H1 (cell line): Measurements from ENCODE around the gene CDCA4. TPM values are rescaled to one million over a fixed set of nuclear protein-coding genes. Genes with fewer than 3 reads are reported as not detected.

Experiments used
- CTCF ChIA-PET: fragments of 300-600 bp; sonication (Branson Sonifier 250); formaldehyde crosslinking; loops from one replicate; lab custom pipeline; 2021; ENCODE audit not compliant: partially characterized antibody; lab: Charles Lee
- POLR2A ChIA-PET: fragments of 300-600 bp; sonication (Branson Sonifier 250); formaldehyde crosslinking; loops from one replicate; lab custom pipeline; 2021; ENCODE audit warnings: inconsistent platforms; ENCODE audit not compliant: partially characterized antibody; lab: Charles Lee
- DNase-seq, 2 experiments: peaks; one replicate each; pipeline versions ENCODE4 v3.0.0 to v3.0.0-alpha.2; 2010 to 2022; ENCODE audit warnings: low spot score in 2 of 2, low read depth in 1 of 2, mixed read lengths in 1 of 2
- FAIRE-seq: peaks from 2 replicates; lab custom pipeline; 2011; peaks lifted over from hg19 to GRCh38; lab: Jason Lieb, UNC
- H2AFZ ChIP-seq: 2 replicates; pipeline ENCODE4 v1.8.1; 2012; ENCODE audit warnings: low read length, inconsistent platforms
- H2AK5ac ChIP-seq: 2 replicates; pipeline ENCODE4 v1.6.1; 2013; ENCODE audit warnings: low read depth, low read length
- H2BK120ac ChIP-seq: replicated peaks from 2 replicates; pipeline ENCODE3; 2013; ENCODE audit warnings: low read depth, low read length, inconsistent platforms
- H2BK12ac ChIP-seq: 2 replicates; pipeline ENCODE4 v1.6.1; 2013; ENCODE audit warnings: low read depth, low read length
- H2BK15ac ChIP-seq: 2 replicates; pipeline ENCODE4 v1.6.1; 2013; ENCODE audit warnings: low read length
- H2BK20ac ChIP-seq: 2 replicates; pipeline ENCODE4 v1.6.1; 2013; ENCODE audit warnings: low read length
- H2BK5ac ChIP-seq: 2 replicates; pipeline ENCODE4 v1.6.1; 2013; ENCODE audit warnings: low read depth, low read length
- H3K14ac ChIP-seq: 2 replicates; pipeline ENCODE4 v1.6.1; 2013; ENCODE audit warnings: inconsistent platforms; ENCODE audit not compliant: insufficient read length
- H3K18ac ChIP-seq: 2 replicates; pipeline ENCODE4 v1.6.1; 2013; ENCODE audit warnings: low read length; ENCODE audit errors: extremely low read depth
- H3K23ac ChIP-seq: 2 replicates; pipeline ENCODE4 v1.6.1; 2013; ENCODE audit warnings: inconsistent platforms; ENCODE audit not compliant: insufficient read length
- H3K23me2 ChIP-seq: 2 replicates; pipeline ENCODE4 v1.6.1; 2013; ENCODE audit warnings: low read depth, low read length
- H3K27ac ChIP-seq: 2 replicates; pipeline ENCODE4 v1.6.1; 2011; ENCODE audit warnings: low read depth, low read length, inconsistent platforms
- H3K27me3 ChIP-seq, 4 experiments: replicated peaks in 1 of 4; 1 replicate in 1 of 4; 2 replicates in 3 of 4; pipeline versions ENCODE4 v1.6.1 to v1.8.1; 2011 to 2013; ENCODE audit warnings: low read length in 3 of 4, mild to moderate bottlenecking in 3 of 4, inconsistent platforms in 2 of 4, mixed read lengths in 2 of 4, moderate library complexity in 1 of 4; ENCODE audit not compliant: control insufficient read depth in 3 of 4, insufficient read depth in 3 of 4; ENCODE audit errors: extremely low read depth in 1 of 4
- H3K36me3 ChIP-seq, 4 experiments: 2 replicates each; pipeline versions ENCODE4 v1.6.1 to v1.8.1; 2011 to 2013; ENCODE audit warnings: mild to moderate bottlenecking in 4 of 4, low read length in 3 of 4, moderate library complexity in 2 of 4, control low read depth in 1 of 4, inconsistent platforms in 1 of 4; ENCODE audit not compliant: insufficient read depth in 4 of 4, control insufficient read depth in 2 of 4
- H3K4ac ChIP-seq: replicated peaks from 2 replicates; pipeline ENCODE3; 2013; ENCODE audit warnings: low read length, low read depth, mixed read lengths, inconsistent platforms; ENCODE audit not compliant: insufficient read length
- H3K4me1 ChIP-seq, 4 experiments: replicated peaks in 1 of 4; 1 replicate in 1 of 4; 2 replicates in 3 of 4; pipeline versions ENCODE4 v1.6.1 to v1.8.1; 2011 to 2013; ENCODE audit warnings: low read length in 3 of 4, inconsistent platforms in 2 of 4, mixed read lengths in 1 of 4; ENCODE audit not compliant: insufficient read depth in 4 of 4, control insufficient read depth in 3 of 4
- H3K4me2 ChIP-seq, 2 experiments: 2 replicates each; pipeline versions ENCODE4 v1.6.1 to v1.8.1; 2011 to 2013; ENCODE audit warnings: low read depth in 2 of 2, low read length in 2 of 2, control low read depth in 1 of 2, inconsistent platforms in 1 of 2, mild to moderate bottlenecking in 1 of 2; ENCODE audit not compliant: insufficient read depth in 1 of 2
- H3K4me3 ChIP-seq, 4 experiments: fragments of 200-600, 300-600 bp in 1 of 4; sonication (generic), shearing (Covaris generic), sonication (Bioruptor Twin) in 1 of 4; 2 replicates each; pipeline versions ENCODE4 v1.5.1 to v1.8.1; 2011 to 2016; ENCODE audit warnings: low read length in 4 of 4, low read depth in 3 of 4, control low read depth in 2 of 4, inconsistent platforms in 2 of 4, mild to moderate bottlenecking in 2 of 4, mixed read lengths in 1 of 4, moderate library complexity in 1 of 4; ENCODE audit not compliant: insufficient read depth in 2 of 4; ENCODE audit errors: extremely low read depth in 1 of 4
- H3K56ac ChIP-seq: replicated peaks from 2 replicates; pipeline ENCODE3; 2013; ENCODE audit warnings: low read depth, mild to moderate bottlenecking, mixed read lengths, low read length, inconsistent platforms; ENCODE audit not compliant: insufficient read length
- H3K79me1 ChIP-seq: 2 replicates; pipeline ENCODE4 v1.6.1; 2013; ENCODE audit warnings: low read depth, low read length, control low read depth
- H3K79me2 ChIP-seq, 2 experiments: 2 replicates each; pipeline versions ENCODE4 v1.6.1 to v1.8.1; 2012 to 2013; ENCODE audit warnings: low read length in 2 of 2, mild to moderate bottlenecking in 2 of 2, inconsistent platforms in 1 of 2; ENCODE audit not compliant: insufficient read depth in 2 of 2, control insufficient read depth in 1 of 2
- H3K9ac ChIP-seq, 4 experiments: replicated peaks in 1 of 4; 1 replicate in 1 of 4; 2 replicates in 3 of 4; pipeline versions ENCODE4 v1.6.1 to v1.8.1; 2011 to 2013; ENCODE audit warnings: low read depth in 3 of 4, low read length in 3 of 4, control low read depth in 2 of 4, mild to moderate bottlenecking in 2 of 4, moderate library complexity in 2 of 4, inconsistent platforms in 1 of 4; ENCODE audit errors: extremely low read depth in 1 of 4
- H3K9me3 ChIP-seq, 2 experiments: 2 replicates each; pipeline versions ENCODE4 v1.6.1 to v1.8.1; 2012 to 2013; ENCODE audit warnings: mild to moderate bottlenecking in 2 of 2, moderate library complexity in 2 of 2, control low read depth in 1 of 2, inconsistent platforms in 1 of 2, low read depth in 1 of 2, low read length in 1 of 2, mixed read lengths in 1 of 2; ENCODE audit not compliant: insufficient read depth in 2 of 2
- H4K20me1 ChIP-seq, 2 experiments: replicated peaks in 1 of 2; 2 replicates each; pipeline versions ENCODE3 to v1.8.1; 2011 to 2013; ENCODE audit warnings: inconsistent platforms in 2 of 2, low read length in 2 of 2, mild to moderate bottlenecking in 1 of 2; ENCODE audit not compliant: insufficient read depth in 2 of 2, control insufficient read depth in 1 of 2
- H4K5ac ChIP-seq: 2 replicates; pipeline ENCODE4 v1.6.1; 2013; ENCODE audit warnings: low read length, low read depth, mixed read lengths, inconsistent platforms; ENCODE audit not compliant: insufficient read length
- H4K8ac ChIP-seq: 2 replicates; pipeline ENCODE4 v1.8.0; 2013; ENCODE audit warnings: mild to moderate bottlenecking, moderate library complexity, low read length, inconsistent platforms; ENCODE audit not compliant: insufficient read depth; ENCODE audit errors: extremely low read depth
- H4K91ac ChIP-seq: replicated peaks from 2 replicates; pipeline ENCODE3; 2013; ENCODE audit warnings: low read length, mixed read lengths, inconsistent platforms; ENCODE audit not compliant: insufficient read length
- ASH2L ChIP-seq: fragments of 200-600, 300-600 bp; sonication (generic); IDR thresholded peaks from one replicate; pipeline ENCODE4 v1.7.1; 2017; ENCODE audit warnings: low read length
- GABPA ChIP-seq: IDR thresholded peaks from 2 replicates; pipeline ENCODE4 v1.6.1; 2011; ENCODE audit warnings: mild to moderate bottlenecking, low read length, moderate library complexity, borderline replicate concordance; ENCODE audit not compliant: insufficient read depth
- JUND ChIP-seq: IDR thresholded peaks from 2 replicates; pipeline ENCODE4 v1.6.1; 2011; ENCODE audit warnings: mild to moderate bottlenecking, improper control_type of control experiment, low read length
- PHF8 ChIP-seq: fragments of 200-600 bp; sonication (generic); conservative IDR thresholded peaks from 2 replicates; pipeline ENCODE4 v1.7.1; 2012; ENCODE audit warnings: low read depth, mild to moderate bottlenecking, inconsistent platforms, low read length, moderate library complexity
- RAD21 ChIP-seq, 2 experiments: IDR thresholded peaks in 1 of 2; conservative IDR thresholded peaks in 1 of 2; 2 replicates each; pipeline ENCODE4 v1.6.1; 2011; ENCODE audit warnings: low read depth in 2 of 2, low read length in 2 of 2, improper control_type of control experiment in 1 of 2, inconsistent platforms in 1 of 2, mild to moderate bottlenecking in 1 of 2, moderate library complexity in 1 of 2
- TEAD4 ChIP-seq: IDR thresholded peaks from 2 replicates; pipeline ENCODE4 v1.6.1; 2012; ENCODE audit warnings: low read depth, low read length, inconsistent platforms, mixed read lengths
- WGBS, 2 experiments: shearing (Covaris generic) in 1 of 2; methylation state at CpG; one replicate each; pipeline versions ENCODE4 v1.1.6 to v1.1.7; 2013 to 2015; ENCODE audit warnings: low lambda C conversion rate in 2 of 2, mixed read lengths in 2 of 2, inconsistent platforms in 1 of 2, low coverage in 1 of 2, missing lambda C conversion rate in 1 of 2; ENCODE audit not compliant: insufficient replicate concordance in 2 of 2, insufficient coverage in 1 of 2, insufficient read length in 1 of 2; ENCODE audit errors: extremely low coverage in 1 of 2, missing lambda C conversion rate in 1 of 2; 5-methylcytosine and 5-hydroxymethylcytosine counted together
- polyA plus RNA-seq, 7 experiments: library from polyadenylated mRNA; depleted of rRNA in 3 of 7; stranded (reverse) in 5 of 7; unstranded in 2 of 7; fragments of >200 nt in 5 of 7; fragments of 200-250 nt in 2 of 7; gene quantifications; 1 replicate in 5 of 7; 2 replicates in 1 of 7; 4 replicates in 1 of 7; pipeline versions ENCODE4 v1.2.1 to v1.2.3, GENCODE V29; 2011 to 2013; ENCODE audit warnings: missing spikeins in 2 of 7, mixed read lengths in 2 of 7
- total RNA-seq: library from RNA; stranded (reverse); fragmentation: NEBNext Ultra II Directional; extraction: Animal tissue kit (Norgen Biotek cat#: 25700); gene quantifications from 2 replicates; pipeline ENCODE4 v1.2.1, GENCODE V29; 2021

The CDCA4 gene
- total and polyA plus RNA-seq, 2 of the 8 experiments (the other 6 are each of a cell fraction or from before 2014, with no cell fraction given), result 49.9 to 62.4 TPM

DNA sequence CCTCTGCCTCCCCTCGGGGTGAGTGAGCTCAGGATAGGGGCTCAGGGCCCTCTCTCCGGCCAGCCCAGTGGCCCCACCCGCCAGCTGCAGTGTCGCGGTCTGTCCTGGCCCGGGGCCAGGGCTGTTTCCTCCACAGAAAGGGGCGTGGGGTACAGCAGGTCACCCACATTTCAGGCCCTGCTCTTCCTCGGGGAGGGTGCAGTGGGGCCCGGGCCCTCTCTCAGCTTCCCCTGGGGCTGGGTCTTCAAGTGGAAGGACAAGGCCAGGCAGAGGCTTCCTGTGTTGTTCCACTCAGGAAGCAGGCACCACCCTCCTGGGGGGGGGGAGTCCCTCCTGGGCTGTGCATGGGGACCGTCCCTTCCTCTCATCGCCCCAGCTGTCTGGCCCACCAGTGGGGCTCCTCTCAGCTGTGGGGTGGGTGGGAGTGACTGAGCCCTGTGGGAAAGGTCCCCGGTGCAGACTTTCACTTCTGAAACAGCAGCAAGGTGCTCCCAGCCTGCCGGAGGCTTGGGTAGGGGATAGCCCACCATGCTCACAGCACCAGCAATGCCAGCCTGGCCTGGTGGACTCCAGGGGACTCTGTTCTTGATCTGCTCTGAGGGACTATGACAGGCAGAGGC is 40.7 kb upstream of the CDCA4 start:
- peaks cover 0 to 9% (median 6%) of the 10 kb centered on the region in 4 experiments; a peak in 4 of 7 replicates for H3K4me1 ChIP-seq
- CTCF ChIA-PET, result interaction anchor here (0.8 to 5.9 kb wide), 5 partner anchors 14 to 86 kb away, joined by 3 to 30 read pairs (median 4); no protein-coding TSS in a partner anchor

More for the DNA sequence above, 40.7 kb upstream of the CDCA4 start:
- Histone ChIP-seq H4K20me1 (peaks cover 0 to 1% of the 10 kb centered on the region in 2 experiments), H3K36me3 (no peaks in the 10 kb centered on the region), H3K79me1 (no peaks in the 10 kb centered on the region), H2BK20ac (no peak overlapping the region), H3K23ac (no peak overlapping the region), H3K79me2 (no peaks in the 10 kb centered on the region), H3K14ac (no peak overlapping the region), H4K8ac (no peak overlapping the region; the same call in 1 of the 2 replicates), H3K27ac (no peak overlapping the region), H3K4me3 (no peak overlapping the region), H2BK12ac (no peak overlapping the region), H3K9ac (no peak overlapping the region), H4K91ac (no peak overlapping the region), H2AK5ac (no peak overlapping the region), H3K23me2 (no peaks in the 10 kb centered on the region), H2BK5ac (no peak overlapping the region), H3K4ac (no peak overlapping the region), H3K18ac (no peak overlapping the region; the same call in 1 of the 2 replicates), H2BK120ac (no peak overlapping the region), H4K5ac (no peak overlapping the region), H3K9me3 (no peaks in the 10 kb centered on the region), H2BK15ac (no peak overlapping the region), H3K56ac (no peak overlapping the region)
- POLR2A ChIA-PET, result interaction anchor here (1.6 kb wide), 1 partner anchor 41 kb away, joined by 4 read pairs; the partner anchor contains the start of gene CDCA4
- no peak for FAIRE-seq
- WGBS, 2 experiments, result 90% methylated on average over 9 of the region's 13 CpGs; no CpG with 5 or more reads in 1 of the 2 experiments
- no peak for DNase-seq
- TF ChIP-seq GABPA, result no peak
- no peak for TF ChIP-seq JUND
- no peak for TF ChIP-seq RAD21 (IDR thresholded peaks at IDR 0.05 in 1 of 2, conservative IDR thresholded peaks at IDR 0.05 in 1 of 2; ENCODE audit: low read depth in 2 of 2, low read length in 2 of 2)
- no peak for TF ChIP-seq TEAD4
- no peak for TF ChIP-seq PHF8
- TF ChIP-seq ASH2L, result no peak
- TF ChIP-seq, all 59 proteins: peak for 0
- no peak overlapping the region for H2AFZ ChIP-seq
- H3K4me2 ChIP-seq, result no peak overlapping the region
- peaks cover 0 to 8% (median 5%) of the 10 kb centered on the region in 4 experiments; a peak in 4 of 7 replicates for H3K27me3 ChIP-seq
